Smooth muscle cell of the pulmonary artery (primary cell): ENCODE measurements around the gene OR11H6. TPM values are rescaled to one million over a fixed set of nuclear protein-coding genes. Genes with fewer than 3 reads are reported as not detected.

ENCODE experiments used
- total RNA-seq: library from RNA; depleted of rRNA; stranded (reverse); fragments of >200 nt; gene quantifications from 2 replicates; pipeline ENCODE4 v1.2.3, GENCODE V29; 2014

OR11H6 gene, protein sequence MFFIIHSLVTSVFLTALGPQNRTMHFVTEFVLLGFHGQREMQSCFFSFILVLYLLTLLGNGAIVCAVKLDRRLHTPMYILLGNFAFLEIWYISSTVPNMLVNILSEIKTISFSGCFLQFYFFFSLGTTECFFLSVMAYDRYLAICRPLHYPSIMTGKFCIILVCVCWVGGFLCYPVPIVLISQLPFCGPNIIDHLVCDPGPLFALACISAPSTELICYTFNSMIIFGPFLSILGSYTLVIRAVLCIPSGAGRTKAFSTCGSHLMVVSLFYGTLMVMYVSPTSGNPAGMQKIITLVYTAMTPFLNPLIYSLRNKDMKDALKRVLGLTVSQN
- not detected in 2 replicates for total RNA-seq

DNA sequence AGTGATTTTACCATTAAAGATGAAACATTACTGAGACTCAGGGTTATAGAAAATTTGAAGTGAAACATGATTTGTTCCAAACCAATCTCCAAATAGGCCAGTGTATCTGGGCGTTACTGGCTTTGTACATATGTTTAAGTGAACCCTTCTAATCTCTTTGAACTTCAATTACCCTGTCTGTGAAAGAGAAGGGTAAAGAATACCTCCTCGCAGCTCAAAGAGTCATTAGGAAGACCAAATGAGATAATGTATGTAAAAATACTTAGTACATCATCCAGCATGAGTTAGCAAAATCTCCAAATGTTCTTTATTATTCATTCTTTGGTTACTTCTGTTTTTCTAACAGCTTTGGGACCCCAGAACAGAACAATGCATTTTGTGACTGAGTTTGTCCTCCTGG, at the start of gene OR11H6:
TSS of gene OR11H6 (plus strand) at position 301 of the 400 bp plus-strand sequence. CDS start at position 301, 0 bp downstream.

DNA sequence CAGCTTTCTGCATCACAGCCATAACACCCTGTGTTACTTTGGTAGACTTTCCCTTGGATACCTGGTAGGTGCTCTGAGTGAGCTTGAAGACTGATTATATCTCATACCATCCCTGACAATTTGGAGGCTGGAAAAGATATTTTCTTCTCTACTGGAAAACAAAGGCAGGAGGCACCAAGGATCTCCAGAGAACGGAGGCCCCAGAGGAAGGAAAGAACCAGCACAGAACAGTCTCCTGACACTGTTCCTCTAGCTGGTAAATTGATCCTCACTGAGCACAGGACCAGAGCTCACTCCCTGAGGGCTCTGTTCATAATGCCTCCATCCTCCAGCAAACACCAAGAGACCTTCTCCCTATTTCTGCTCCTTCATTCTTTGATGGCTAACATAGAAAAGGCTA, 32.9 kb upstream of the OR11H6 start, which contains the start of gene OR11G2:
TSS of gene OR11G2 (plus strand) at position 301 of the 400 bp plus-strand sequence. CDS start 6,542 bp downstream, outside the sequence.

DNA sequence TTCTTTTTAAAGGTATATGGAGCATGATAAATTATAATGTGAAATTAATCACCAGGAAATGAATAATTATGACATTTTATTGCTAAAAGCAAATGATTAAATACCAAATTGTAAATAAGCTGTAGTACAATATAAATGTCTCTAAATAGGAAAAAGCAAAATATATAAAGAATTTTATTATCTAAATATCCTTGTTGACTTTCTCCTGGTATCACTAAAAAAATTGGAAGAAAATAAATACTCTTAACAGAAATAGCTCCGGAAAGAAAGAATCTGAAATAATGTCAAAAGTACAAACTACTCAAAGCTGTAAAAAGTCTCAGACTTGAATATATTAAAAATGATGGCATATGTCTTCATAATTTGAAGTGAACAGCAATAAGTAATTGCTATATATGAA, 5.2 kb downstream of the OR11H6 start, which contains the start of gene OR11H7:
TSS of gene OR11H7 (plus strand) at position 301 of the 400 bp plus-strand sequence.

Other genes starting within 250 kb of the OR11H6 start
- gene OR4K15, start 248.1 kb upstream of the OR11H6 start, total RNA-seq, result not detected in 2 replicates
- not detected in 2 replicates for gene OR4Q2, start 221.5 kb upstream of the OR11H6 start, total RNA-seq
- gene OR4K14, start 204.4 kb upstream of the OR11H6 start, total RNA-seq, result not detected in 2 replicates
- not detected in 2 replicates for gene OR4K13, start 187.7 kb upstream of the OR11H6 start, total RNA-seq
- not detected in 2 replicates for gene OR4L1, start 163.7 kb upstream of the OR11H6 start, total RNA-seq
- gene OR4K17, start 113.0 kb upstream of the OR11H6 start, total RNA-seq, result not detected in 2 replicates
- gene OR4N5, start 84.9 kb upstream of the OR11H6 start, total RNA-seq, result not detected in 2 replicates
- not detected in 2 replicates for gene OR11G2, start 32.8 kb upstream of the OR11H6 start, total RNA-seq
- gene OR11H7, start 5.3 kb downstream of the OR11H6 start, total RNA-seq, result not detected in 2 replicates
- gene OR11H4, start 15.6 kb downstream of the OR11H6 start, total RNA-seq, result not detected in 2 replicates
- gene TTC5, start 82.2 kb downstream of the OR11H6 start, total RNA-seq, result 16.2 and 17.1 TPM in 2 replicates
- gene CCNB1IP1, start 109.6 kb downstream of the OR11H6 start, total RNA-seq, result 34.1 and 36.6 TPM in 2 replicates
- 6.3 and 6.9 TPM in 2 replicates for gene PARP2, start 119.9 kb downstream of the OR11H6 start, total RNA-seq
- 31.5 and 35.2 TPM in 2 replicates for gene TEP1, start 189.8 kb downstream of the OR11H6 start, total RNA-seq
- 0.03 and 0.07 TPM in 2 replicates for gene KLHL33, start 212.5 kb downstream of the OR11H6 start, total RNA-seq
- gene OSGEP, start 231.1 kb downstream of the OR11H6 start, total RNA-seq, result 20.0 and 20.4 TPM in 2 replicates
- gene APEX1, start 231.5 kb downstream of the OR11H6 start, total RNA-seq, result 38.8 and 55.3 TPM in 2 replicates
- gene PIP4P1, start 237.7 kb downstream of the OR11H6 start, total RNA-seq, result 17.9 and 22.4 TPM in 2 replicates
- 11.5 and 34.8 TPM in 2 replicates for gene PNP, start 245.7 kb downstream of the OR11H6 start, total RNA-seq